ENCODE data around the gene CXCL14. TPM values are rescaled to one million over a fixed set of nuclear protein-coding genes. Genes with fewer than 3 reads are reported as not detected.

Gene CXCL14
- total RNA-seq, 1 experiment from 2014 or later, result not detected

- intact Hi-C loops (cut with micrococcal nuclease; ENCODE audit: unreplicated experiment), result no loop called here
- H3K4me1 ChIP-seq (ENCODE audit: insufficient read depth, low read length, poor library complexity, severe bottlenecking), result peaks cover 6% of the 10 kb centered on the region
- H3K9me3 ChIP-seq (ENCODE audit: low read depth, low read length, poor library complexity, severe bottlenecking), result no peaks in the 10 kb centered on the region
- H3K27ac ChIP-seq (ENCODE audit: low read depth, low read length, poor library complexity, severe bottlenecking), result no peak overlapping the region
- no TSS peak for BruUV-seq (replicated peaks)
- POLR2A ChIA-PET (ENCODE audit: low non-redundant PET), result no interaction called here
- TF ChIP-seq EZH2 (IDR thresholded peaks at IDR 0.05; ENCODE audit: borderline replicate concordance, low read depth, low read length, poor library complexity, severe bottlenecking) (no peak), CTCF (conservative IDR thresholded peaks at IDR 0.05; ENCODE audit: low read depth, low read length) (no peak)
- no peaks in the 10 kb centered on the region for H3K36me3 ChIP-seq (ENCODE audit: insufficient read depth, low read length, poor library complexity, severe bottlenecking)
- CTCF ChIA-PET, result no interaction called here
- H3K27me3 ChIP-seq (replicated peaks; ENCODE audit: insufficient read depth, low read depth, low read length, poor library complexity), result peaks cover 87% of the 10 kb centered on the region
- DNase-seq (ENCODE audit: low spot score), result no peak
- no peak overlapping the region for H3K4me3 ChIP-seq (ENCODE audit: low read depth, low read length, poor library complexity, severe bottlenecking)
These were observed 31.9 kb downstream of the CXCL14 start for GRCh38 chr5:135546912-135547311.

- Histone ChIP-seq H3K9me3 (ENCODE audit: low read depth, low read length, poor library complexity, severe bottlenecking) (no peaks in the 10 kb centered on the region), H3K27ac (ENCODE audit: low read depth, low read length, poor library complexity, severe bottlenecking) (no peak overlapping the region), H3K4me1 (ENCODE audit: insufficient read depth, low read length, poor library complexity, severe bottlenecking) (peaks cover 6% of the 10 kb centered on the region), H3K4me3 (ENCODE audit: low read depth, low read length, poor library complexity, severe bottlenecking) (no peak overlapping the region), H3K27me3 (replicated peaks; ENCODE audit: insufficient read depth, low read depth, low read length, poor library complexity) (peaks cover 95% of the 10 kb centered on the region), H3K36me3 (ENCODE audit: insufficient read depth, low read length, poor library complexity, severe bottlenecking) (no peaks in the 10 kb centered on the region)
- no TSS peak for BruUV-seq (replicated peaks)
- POLR2A ChIA-PET (ENCODE audit: low non-redundant PET), result no interaction called here
- intact Hi-C loops (cut with micrococcal nuclease; ENCODE audit: unreplicated experiment), result no loop called here
- no peak for TF ChIP-seq EZH2 (IDR thresholded peaks at IDR 0.05; ENCODE audit: borderline replicate concordance, low read depth, low read length, poor library complexity, severe bottlenecking)
- TF ChIP-seq CTCF (conservative IDR thresholded peaks at IDR 0.05; ENCODE audit: low read depth, low read length), result no peak
- no peak for DNase-seq (ENCODE audit: low spot score)
- CTCF ChIA-PET, result no interaction called here
These were observed 32.7 kb downstream of the CXCL14 start for GRCh38 chr5:135546101-135546500.

- no peak for TF ChIP-seq EZH2 (IDR thresholded peaks at IDR 0.05; ENCODE audit: borderline replicate concordance, low read depth, low read length, poor library complexity, severe bottlenecking)
- TF ChIP-seq CTCF (conservative IDR thresholded peaks at IDR 0.05; ENCODE audit: low read depth, low read length), result no peak
- no TSS peak for BruUV-seq (replicated peaks)
- Histone ChIP-seq H3K27me3 (replicated peaks; ENCODE audit: insufficient read depth, low read depth, low read length, poor library complexity) (peaks cover 99% of the 10 kb centered on the region), H3K27ac (ENCODE audit: low read depth, low read length, poor library complexity, severe bottlenecking) (no peak overlapping the region), H3K4me3 (ENCODE audit: low read depth, low read length, poor library complexity, severe bottlenecking) (no peak overlapping the region), H3K4me1 (ENCODE audit: insufficient read depth, low read length, poor library complexity, severe bottlenecking) (peaks cover 6% of the 10 kb centered on the region), H3K36me3 (ENCODE audit: insufficient read depth, low read length, poor library complexity, severe bottlenecking) (no peaks in the 10 kb centered on the region), H3K9me3 (ENCODE audit: low read depth, low read length, poor library complexity, severe bottlenecking) (no peaks in the 10 kb centered on the region)
- ChIA-PET CTCF (no interaction called here), POLR2A (ENCODE audit: low non-redundant PET) (no interaction called here)
- no peak for DNase-seq (ENCODE audit: low spot score)
- intact Hi-C loops (cut with micrococcal nuclease; ENCODE audit: unreplicated experiment), result no loop called here
These were observed 33.7 kb downstream of the CXCL14 start for GRCh38 chr5:135545099-135545498.
